LoVo (cell line): ENCODE results near the gene C11orf91.
"Not testable (repeated sequence)": the region's sequence is repeated elsewhere in the genome, so short reads cannot be mapped to it uniquely, and the experiment has no call there.

Experiments used
- DNase-seq: peaks from one replicate; pipeline ENCODE4 v3.0.0-alpha.2; 2016; ENCODE audit warnings: low spot score

The C11orf91 gene

GRCh38 chr11:33696411-33696810 is 4.2 kb downstream of the C11orf91 start:
- DNase-seq: no peak

- DNase-seq: no peak
Measured at GRCh38 chr11:33695051-33695566, 5.5 kb downstream of the C11orf91 start.

- DNase-seq: no peak
Measured at GRCh38 chr11:33694346-33695050, 6.1 kb downstream of the C11orf91 start.

- no peak for DNase-seq
Measured at GRCh38 chr11:33692541-33692940, 8.1 kb downstream of the C11orf91 start.

GRCh38 chr11:33692013-33692504 is 8.6 kb downstream of the C11orf91 start:
- DNase-seq: peak; percentile 96

- DNase-seq: peak; percentile 74
Measured at GRCh38 chr11:33691066-33691864, 9.4 kb downstream of the C11orf91 start.

GRCh38 chr11:33690290-33691065 is 10.1 kb downstream of the C11orf91 start:
- peak; percentile 83 for DNase-seq

GRCh38 chr11:33689501-33689900 is 11.1 kb downstream of the C11orf91 start:
- DNase-seq: no peak

- DNase-seq: peak; percentile 61
Measured at GRCh38 chr11:33689085-33689484, 11.5 kb downstream of the C11orf91 start.

- peak; percentile 62 for DNase-seq
Measured at GRCh38 chr11:33687733-33688479, 12.7 kb downstream of the C11orf91 start.

- no peak for DNase-seq
Measured at GRCh38 chr11:33685082-33685481, 15.5 kb downstream of the C11orf91 start.

GRCh38 chr11:33684003-33684706 is 16.5 kb downstream of the C11orf91 start:
- DNase-seq: no peak

- no peak for DNase-seq
Measured at GRCh38 chr11:33682446-33682845, 18.2 kb downstream of the C11orf91 start.

- DNase-seq: no peak
Measured at GRCh38 chr11:33682019-33682418, 18.6 kb downstream of the C11orf91 start.

- DNase-seq: not testable (repeated sequence)
Measured at GRCh38 chr11:33678616-33679015, 22.0 kb downstream of the C11orf91 start.

GRCh38 chr11:33674035-33674814 is 26.4 kb downstream of the C11orf91 start:
- DNase-seq: no peak

GRCh38 chr11:33672273-33672672 is 28.4 kb downstream of the C11orf91 start:
- no peak for DNase-seq

- DNase-seq: no peak
Measured at GRCh38 chr11:33670250-33671011, 30.2 kb downstream of the C11orf91 start.

GRCh38 chr11:33669598-33670249 is 30.9 kb downstream of the C11orf91 start:
- no peak for DNase-seq
